Colonic mucosa (tissue), 4 donors: Measurements from ENCODE around the gene ZNF283. TPM values are rescaled to one million over a fixed set of nuclear protein-coding genes. Genes with fewer than 3 reads are reported as not detected.

ENCODE experiments used
- DNase-seq: peaks from one replicate; pipeline ENCODE4 v3.0.0-alpha.2; 2020
- H3K27ac ChIP-seq: fragments of 200-600 bp; one replicate; pipeline ENCODE4 v1.8.0; 2021
- H3K27me3 ChIP-seq: fragments of 200-600 bp; one replicate; pipeline ENCODE4 v1.8.0; 2021
- H3K36me3 ChIP-seq: fragments of 200-600 bp; one replicate; pipeline ENCODE4 v1.8.0; 2021
- H3K4me1 ChIP-seq: fragments of 200-600 bp; one replicate; pipeline ENCODE4 v1.8.0; 2021; ENCODE audit warnings: mild to moderate bottlenecking
- H3K4me3 ChIP-seq: fragments of 200-600 bp; one replicate; pipeline ENCODE4 v1.8.0; 2021
- H3K9ac ChIP-seq, 2 donors: one replicate each; pipeline ENCODE4 v1.7.0; 2013; ENCODE audit warnings: control low read depth in 2 of 2, low read depth in 2 of 2, low read length in 2 of 2
- H3K9me3 ChIP-seq: fragments of 200-600 bp; one replicate; pipeline ENCODE4 v1.8.0; 2021
- CTCF ChIP-seq: fragments of 200-600 bp; IDR thresholded peaks from one replicate; pipeline ENCODE4 v1.8.0; 2022; ENCODE audit warnings: antibody characterized with exemption, mild to moderate bottlenecking
- intact Hi-C: fragments of 100-400 bp; cut with DNase I; formaldehyde crosslinking; loops from one replicate; pipeline ENCODE4 v1.14.1; 2022
- total RNA-seq, 2 donors: library from RNA; stranded (reverse); fragmentation: NEBNext Ultra II Directional in 1 of 2; extraction: Animal tissue kit (Norgen Biotek cat#: 25700) in 1 of 2; gene quantifications; one replicate each; pipeline ENCODE4 v1.2.1, GENCODE V29; 2021
- donor health status: healthy.
- donor health status: DM: no; HTN: no; CAD: no.
- donor health status: DM: no; HTN: no; CAD: no.

Gene ZNF283
- total RNA-seq, 2 donors from 2014 or later, result 6.5 to 7.3 TPM

GRCh38 chr19:43781630-43782310 is 45.4 kb upstream of the ZNF283 start:
- H3K4me1 ChIP-seq, result peaks cover 24% of the 10 kb centered on the region
- no peaks in the 10 kb centered on the region for H3K36me3 ChIP-seq
- DNase-seq, result no peak
- no peaks in the 10 kb centered on the region for H3K9me3 ChIP-seq
- intact Hi-C loops, result no loop called here
- no peak overlapping the region for H3K4me3 ChIP-seq
- H3K9ac ChIP-seq, result peak overlapping the region in 1 of 2 donors; percentile 67
- TF ChIP-seq CTCF, result no peak
- no peak overlapping the region for H3K27ac ChIP-seq
- H3K27me3 ChIP-seq, result no peaks in the 10 kb centered on the region

GRCh38 chr19:43782311-43782660 is 44.8 kb upstream of the ZNF283 start:
- Histone ChIP-seq H3K4me3 (no peak overlapping the region), H3K4me1 (peaks cover 24% of the 10 kb centered on the region), H3K9ac (peak overlapping the region in 1 of 2 donors; percentile 67), H3K27me3 (no peaks in the 10 kb centered on the region), H3K9me3 (no peaks in the 10 kb centered on the region), H3K27ac (no peak overlapping the region), H3K36me3 (no peaks in the 10 kb centered on the region)
- intact Hi-C loops, result no loop called here
- DNase-seq, result no peak
- TF ChIP-seq CTCF, result no peak

GRCh38 chr19:43782689-43783231 is 44.4 kb upstream of the ZNF283 start:
- intact Hi-C loops, result no loop called here
- TF ChIP-seq CTCF, result no peak
- Histone ChIP-seq H3K27me3 (no peaks in the 10 kb centered on the region), H3K9me3 (no peaks in the 10 kb centered on the region), H3K4me1 (peaks cover 20% of the 10 kb centered on the region), H3K9ac (peak overlapping the region in 1 of 2 donors; percentile 67), H3K4me3 (no peak overlapping the region), H3K36me3 (no peaks in the 10 kb centered on the region), H3K27ac (no peak overlapping the region)
- peak; percentile 85 for DNase-seq

- Histone ChIP-seq H3K9me3 (no peaks in the 10 kb centered on the region), H3K27ac (peak overlapping the region; percentile 3), H3K9ac (peak overlapping the region; percentile 0 to 69), H3K4me1 (peaks cover 14% of the 10 kb centered on the region), H3K27me3 (no peaks in the 10 kb centered on the region), H3K4me3 (no peak overlapping the region), H3K36me3 (no peaks in the 10 kb centered on the region)
- no peak for TF ChIP-seq CTCF
- intact Hi-C loops, result loop anchor here (2.0 kb wide), 1 partner anchor 37 kb away; no protein-coding TSS in a partner anchor
- DNase-seq, result no peak
Observed at GRCh38 chr19:43783636-43784035, 43.5 kb upstream of the ZNF283 start.

GRCh38 chr19:43784241-43784980 is 42.7 kb upstream of the ZNF283 start:
- Histone ChIP-seq H3K27ac (no peak overlapping the region), H3K4me3 (no peak overlapping the region), H3K9ac (peak overlapping the region in 1 of 2 donors; percentile 69), H3K27me3 (no peaks in the 10 kb centered on the region), H3K4me1 (peaks cover 7% of the 10 kb centered on the region), H3K9me3 (no peaks in the 10 kb centered on the region), H3K36me3 (no peaks in the 10 kb centered on the region)
- peak; percentile 73 for DNase-seq
- TF ChIP-seq CTCF, result no peak
- intact Hi-C loops, result loop anchor here (2.0 kb wide), 1 partner anchor 38 kb away; no protein-coding TSS in a partner anchor
